Measurements from ENCODE around the gene SAG. TPM values are rescaled to one million over a fixed set of nuclear protein-coding genes. Genes with fewer than 3 reads are reported as not detected.

SAG gene
- total and polyA plus RNA-seq, 9 of the 15 experiments (the other 6 are each of a cell fraction or from before 2014, with no cell fraction given) = 0.04 to 0.64 (median 0.31) TPM; not detected in 5

- peak overlapping the region; percentile 75 for H2AFZ ChIP-seq (ENCODE audit: low read depth, low read length)
- H3K27ac ChIP-seq (ENCODE audit: extremely low read depth, low read depth, low read length) = peak overlapping the region; percentile 60; the same call in 2 of the 3 replicates
- intact Hi-C loops (cut with micrococcal nuclease) = no loop called here
- H3K9ac ChIP-seq (ENCODE audit: insufficient read depth in 1 of 2, low read depth in 2 of 2, low read length in 2 of 2) = peak overlapping the region in 1 of 2 experiments; percentile 27; a peak in 1 of 4 replicates
- peak; percentile 78 for ATAC-seq
- peaks cover 35 to 36% of the 10 kb centered on the region in 2 experiments for H3K4me1 ChIP-seq (replicated peaks in 1 of 2; ENCODE audit: control insufficient read depth in 2 of 2, insufficient read depth in 2 of 2, low read length in 2 of 2)
- no peaks in the 10 kb centered on the region for H3K9me3 ChIP-seq (replicated peaks; ENCODE audit: control insufficient read depth, insufficient read depth, low read depth, low read length)
- peaks cover 3% of the 10 kb centered on the region; the same call in 1 of the 3 replicates for H3K36me3 ChIP-seq (ENCODE audit: control insufficient read depth, insufficient read depth, low read length)
- H3K4me2 ChIP-seq (ENCODE audit: insufficient read depth, low read length) = peak overlapping the region; percentile 9; the same call in 1 of the 2 replicates
- WGBS (ENCODE audit: insufficient coverage, low coverage, missing lambda C conversion rate) = under 1% methylated on average over 8 of the region's 8 CpGs
- H3K9me1 ChIP-seq (ENCODE audit: control insufficient read depth, insufficient read depth, low read length) = no peaks in the 10 kb centered on the region
- BruUV-seq (replicated peaks) = no TSS peak
- DNase-seq (ENCODE audit: extremely low read depth in 1 of 4, low spot score in 3 of 4) = peak; percentile 77 to 81 (median 80)
- peak; percentile 94 for FAIRE-seq
- in situ Hi-C loops (cut with MboI) = no loop called here
- peaks cover 6% of the 10 kb centered on the region; the same call in 1 of the 2 replicates for H4K20me1 ChIP-seq (replicated peaks; ENCODE audit: control insufficient read depth, insufficient read depth, low read length)
- H3K79me2 ChIP-seq (ENCODE audit: control insufficient read depth, insufficient read depth, low read length) = peaks cover 9% of the 10 kb centered on the region
- POLR2A ChIA-PET = interaction anchor here (0.6 to 1.0 kb wide), 2 partner anchors 15 to 44 kb away, joined by 3 read pairs; no protein-coding TSS in a partner anchor
- no peaks in the 10 kb centered on the region for H3K27me3 ChIP-seq (ENCODE audit: control insufficient read depth in 2 of 2, insufficient read depth in 2 of 2, low read length in 2 of 2)
- CTCF ChIA-PET (ENCODE audit: low intra/inter-chr PET ratio) = no interaction called here
- no peak overlapping the region for H3K4me3 ChIP-seq
- TF ChIP-seq CHD1 (IDR thresholded peaks at IDR 0.05; ENCODE audit: low read length) = no peak
- no peak for TF ChIP-seq TCF7L2 (IDR thresholded peaks at IDR 0.05; ENCODE audit: low read depth, low read length)
- TF ChIP-seq, protein P1, sequence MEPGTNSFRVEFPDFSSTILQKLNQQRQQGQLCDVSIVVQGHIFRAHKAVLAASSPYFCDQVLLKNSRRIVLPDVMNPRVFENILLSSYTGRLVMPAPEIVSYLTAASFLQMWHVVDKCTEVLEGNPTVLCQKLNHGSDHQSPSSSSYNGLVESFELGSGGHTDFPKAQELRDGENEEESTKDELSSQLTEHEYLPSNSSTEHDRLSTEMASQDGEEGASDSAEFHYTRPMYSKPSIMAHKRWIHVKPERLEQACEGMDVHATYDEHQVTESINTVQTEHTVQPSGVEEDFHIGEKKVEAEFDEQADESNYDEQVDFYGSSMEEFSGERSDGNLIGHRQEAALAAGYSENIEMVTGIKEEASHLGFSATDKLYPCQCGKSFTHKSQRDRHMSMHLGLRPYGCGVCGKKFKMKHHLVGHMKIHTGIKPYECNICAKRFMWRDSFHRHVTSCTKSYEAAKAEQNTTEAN (CRISPR knock-in tag; IDR thresholded peaks at IDR 0.05) = no peak
- no peak for TF ChIP-seq ELF2 (CRISPR knock-in tag; IDR thresholded peaks at IDR 0.05)
- TF ChIP-seq EHMT2 (IDR thresholded peaks at IDR 0.05) = peak; percentile 43; the same call in 1 of the 2 replicates
- TF ChIP-seq ELK3 (CRISPR knock-in tag; IDR thresholded peaks at IDR 0.05) = no peak
- TF ChIP-seq NFRKB (IDR thresholded peaks at IDR 0.05; ENCODE audit: low read depth) = peak; percentile 27; the same call in 1 of the 2 replicates
- TF ChIP-seq CHAMP1 (IDR thresholded peaks at IDR 0.05) = no peak
- TF ChIP-seq CHD2 (IDR thresholded peaks at IDR 0.05; ENCODE audit: low read depth, low read length) = no peak
- TF ChIP-seq ZNF785 (CRISPR knock-in tag; IDR thresholded peaks at IDR 0.05) = no peak
- TF ChIP-seq HOMEZ (CRISPR knock-in tag; IDR thresholded peaks at IDR 0.05) = no peak
- no peak for TF ChIP-seq PHF21A (IDR thresholded peaks at IDR 0.05; ENCODE audit: borderline replicate concordance, low read depth)
- no peak for TF ChIP-seq ZBTB33 (CRISPR knock-in tag; IDR thresholded peaks at IDR 0.05)
Measured at GRCh38 chr2:233350708-233351107, 43.1 kb downstream of the SAG start.
